GM19397 (cell line): ENCODE results near the gene EYA2.
"Not testable (repeated sequence)": the region's sequence is repeated elsewhere in the genome, so short reads cannot be mapped to it uniquely, and the experiment has no call there.

Experiments used
- ATAC-seq: cut with Tn5 transposase; IDR thresholded peaks from one replicate; pipeline ENCODE4 v1.9.1; 2021; ENCODE audit warnings: mild to moderate bottlenecking, moderate library complexity; ENCODE audit not compliant: unreplicated experiment

Gene EYA2

DNA sequence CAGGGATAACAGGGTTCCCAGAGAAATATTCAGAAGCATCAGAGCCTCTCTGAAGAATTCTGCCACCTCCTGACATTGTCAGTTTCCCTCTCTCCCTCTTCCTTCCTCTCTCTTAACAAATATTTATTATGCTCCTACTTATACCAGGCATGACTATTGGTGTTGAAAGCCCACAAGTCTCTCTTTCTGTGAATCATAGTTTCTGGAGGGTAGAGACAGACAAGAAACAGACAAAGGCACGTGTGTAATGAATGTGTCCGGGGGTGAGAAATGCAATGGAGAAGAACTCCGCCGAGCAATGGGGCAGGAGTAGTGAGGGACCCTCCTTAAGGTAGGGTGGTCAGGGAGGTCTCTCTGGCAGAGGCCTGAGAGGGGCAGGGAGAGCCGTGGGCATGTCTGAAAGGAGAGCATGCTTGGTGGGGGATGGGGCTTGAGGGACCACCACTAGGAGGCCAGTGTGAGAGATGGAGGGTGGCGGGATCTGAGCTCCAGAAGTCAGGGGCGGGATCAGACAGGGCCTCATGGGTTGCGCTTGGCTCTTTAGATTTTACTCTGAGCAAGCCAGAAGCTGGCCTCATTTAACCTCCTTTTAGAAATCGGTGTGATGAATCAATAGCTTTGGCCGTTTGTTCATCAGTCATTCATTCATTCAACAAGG is 57.3 kb downstream of the EYA2 start:
- no peak for ATAC-seq

DNA sequence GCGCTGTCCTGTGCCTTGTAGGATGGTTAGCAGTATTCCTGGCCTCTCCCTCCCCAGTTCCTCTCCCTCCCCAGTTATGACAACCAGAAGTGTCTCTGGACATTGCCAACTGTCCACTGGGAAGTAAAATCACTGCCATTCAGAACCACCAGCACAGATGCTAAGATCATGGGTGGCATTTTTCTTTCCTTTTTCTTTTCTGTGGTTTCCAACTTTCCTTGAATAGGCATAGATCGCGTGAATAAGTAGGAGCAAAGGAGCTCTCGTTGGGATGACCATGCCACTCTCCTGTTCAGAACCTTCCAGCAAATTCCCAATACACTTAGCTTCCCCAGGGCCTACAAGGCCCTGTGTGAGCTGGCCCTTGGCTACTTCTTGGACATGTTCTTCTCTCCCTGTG is 59.0 kb downstream of the EYA2 start:
- ATAC-seq, result no peak

DNA sequence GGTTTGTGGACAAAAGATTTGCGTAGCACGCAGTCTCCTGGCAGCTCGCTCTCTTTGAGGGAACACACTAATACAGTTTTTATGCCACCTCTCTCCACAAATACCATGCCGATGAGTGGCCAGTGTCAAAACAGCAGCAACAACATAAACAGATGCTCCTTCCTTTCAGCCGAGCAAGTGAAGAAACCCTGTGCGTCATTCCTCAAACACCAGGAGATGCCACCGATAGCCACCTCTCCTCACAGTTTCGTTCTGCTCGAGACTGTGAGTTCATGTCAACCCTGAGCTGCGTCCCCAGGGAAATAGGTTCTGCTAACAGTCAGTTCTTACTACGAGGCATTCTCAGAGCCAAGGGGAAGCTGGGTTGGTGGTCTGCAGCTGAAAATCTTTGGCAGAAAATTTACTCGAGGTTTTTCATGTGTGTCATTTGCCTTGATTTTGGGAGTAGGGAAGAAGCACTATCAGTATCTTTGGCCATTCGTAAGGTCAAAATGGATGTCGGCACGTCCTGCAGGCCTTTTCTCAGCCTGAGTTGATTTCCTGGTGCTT is 59.9 kb downstream of the EYA2 start:
- no peak for ATAC-seq

DNA sequence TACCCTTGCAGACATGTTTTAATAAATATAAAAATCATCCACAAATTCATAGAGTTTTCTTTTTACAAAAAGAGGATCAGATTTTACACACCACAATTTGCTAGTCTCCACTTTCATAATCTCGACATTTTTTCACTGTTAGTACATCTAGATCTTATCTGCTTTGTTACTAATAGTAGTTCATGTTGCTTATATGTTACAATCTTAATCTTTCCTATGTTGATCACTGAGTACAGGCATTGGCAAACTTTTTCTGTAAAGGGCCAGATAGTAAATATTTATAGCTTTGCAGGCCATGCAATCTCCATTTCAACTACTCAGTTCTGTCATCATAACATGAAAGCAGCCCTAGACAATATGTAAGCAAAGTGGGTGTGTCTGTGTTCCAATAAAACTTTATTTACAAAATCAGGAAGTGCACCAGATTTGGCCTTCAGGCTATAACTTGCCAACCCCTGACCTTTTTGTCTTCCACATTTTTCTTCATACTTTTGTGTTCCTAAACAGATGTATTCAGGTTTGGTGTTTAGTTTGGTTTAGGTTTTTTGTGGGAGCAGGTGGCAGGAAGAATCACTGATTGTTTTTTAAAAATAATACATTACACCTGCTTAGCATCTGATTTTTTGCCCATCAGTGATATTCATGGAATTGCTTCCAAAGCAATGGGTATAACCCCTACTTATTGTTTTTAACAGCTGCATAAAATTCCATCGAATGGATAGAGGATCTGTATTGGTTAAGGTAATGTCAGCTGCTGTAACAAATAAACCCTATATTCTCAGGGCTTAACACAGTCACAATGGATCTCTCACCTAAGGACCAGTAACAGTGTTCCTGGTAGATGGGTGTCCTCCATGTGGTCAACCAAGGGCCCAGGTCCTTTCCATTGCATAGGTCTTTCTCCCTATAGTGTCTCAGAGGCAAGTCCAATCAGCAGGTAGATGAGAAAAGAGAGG is 61.2 kb downstream of the EYA2 start:
- ATAC-seq, result no peak

DNA sequence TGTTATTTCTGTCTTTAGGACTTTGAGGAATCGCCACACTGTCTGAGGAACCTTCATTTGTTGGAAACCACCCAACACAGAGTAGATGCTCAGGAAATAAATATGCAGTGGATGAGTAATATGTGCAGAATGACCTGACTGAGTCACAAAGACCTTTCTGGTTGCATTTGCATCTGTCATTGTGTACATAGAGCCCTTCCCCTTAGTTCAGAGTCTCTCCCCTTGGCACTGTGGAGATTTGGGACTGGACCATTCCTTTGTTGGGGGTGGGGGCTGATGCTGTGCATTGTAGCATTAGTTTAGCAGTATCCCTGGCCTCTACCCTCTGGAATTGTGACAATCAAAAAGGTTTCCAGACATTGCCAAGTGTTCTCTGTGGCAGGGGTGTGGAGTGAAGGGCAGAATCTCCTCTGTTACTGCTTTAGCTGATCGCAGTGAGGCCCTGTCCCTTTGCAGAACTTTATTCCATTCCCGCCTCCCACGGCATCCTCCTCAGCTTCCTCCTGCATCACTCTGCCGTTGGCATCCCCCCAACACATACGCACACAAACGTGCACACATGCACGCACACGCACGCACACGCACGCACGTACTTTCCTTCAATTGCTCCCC is 64.5 kb downstream of the EYA2 start:
- ATAC-seq, result no peak

DNA sequence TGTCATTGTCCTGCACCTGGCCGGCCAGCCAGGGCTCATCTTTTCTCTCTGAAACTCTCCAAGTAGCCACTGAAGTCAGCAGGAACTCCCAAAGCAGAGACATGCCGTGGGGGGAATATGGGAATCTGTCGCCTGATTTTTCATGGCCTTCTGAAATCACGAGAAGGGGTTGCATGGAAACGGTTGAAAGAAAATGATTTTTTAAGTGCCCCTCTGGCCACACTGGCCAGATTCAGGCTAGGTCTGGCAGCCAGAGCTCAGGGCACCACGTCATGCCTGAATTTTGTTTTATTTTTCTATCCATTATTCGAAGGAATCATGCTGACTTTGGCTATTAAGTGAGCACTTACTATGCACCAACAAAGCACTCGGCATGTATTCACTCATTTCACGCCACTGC is 65.2 kb downstream of the EYA2 start:
- ATAC-seq, result no peak

DNA sequence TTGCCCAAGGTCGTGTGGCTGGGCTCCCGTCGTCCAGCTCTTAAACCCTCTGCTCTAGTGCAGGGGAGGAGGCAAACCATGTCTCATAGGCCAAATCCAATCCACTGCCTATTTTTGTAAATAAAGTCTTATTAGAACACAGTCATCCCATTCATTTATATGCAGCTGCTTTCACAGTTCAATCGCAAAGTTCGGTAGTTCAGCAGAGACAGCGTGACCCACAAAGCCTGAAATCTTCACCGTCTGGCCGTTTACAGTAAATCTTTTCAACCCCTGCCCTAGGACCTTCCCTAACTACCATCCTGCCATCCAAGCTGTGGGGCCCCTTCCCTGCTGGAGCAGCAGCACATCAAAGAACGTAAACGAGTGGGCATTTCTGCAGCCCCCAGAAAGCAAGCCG is 65.9 kb downstream of the EYA2 start:
- ATAC-seq, result no peak

DNA sequence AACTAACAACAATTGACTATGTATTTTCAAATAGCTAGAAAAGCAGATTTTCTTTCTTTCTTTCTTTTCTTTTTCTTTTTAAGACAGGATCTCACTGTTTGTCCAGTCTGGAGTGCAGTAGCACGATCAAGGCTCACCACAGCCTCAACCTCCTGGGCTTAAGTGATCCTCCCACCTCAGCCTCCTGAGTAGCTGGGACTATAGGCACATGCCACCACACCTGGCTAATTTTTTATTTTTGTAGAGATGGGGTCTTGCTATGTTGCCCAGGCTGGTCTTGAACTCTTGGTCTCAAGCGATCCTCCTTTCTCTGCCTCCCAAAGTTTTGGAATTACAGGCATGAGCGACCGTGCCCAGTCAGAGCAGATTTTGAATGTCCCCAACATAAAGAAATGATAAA is 67.3 kb downstream of the EYA2 start:
- ATAC-seq, result not testable (repeated sequence)

DNA sequence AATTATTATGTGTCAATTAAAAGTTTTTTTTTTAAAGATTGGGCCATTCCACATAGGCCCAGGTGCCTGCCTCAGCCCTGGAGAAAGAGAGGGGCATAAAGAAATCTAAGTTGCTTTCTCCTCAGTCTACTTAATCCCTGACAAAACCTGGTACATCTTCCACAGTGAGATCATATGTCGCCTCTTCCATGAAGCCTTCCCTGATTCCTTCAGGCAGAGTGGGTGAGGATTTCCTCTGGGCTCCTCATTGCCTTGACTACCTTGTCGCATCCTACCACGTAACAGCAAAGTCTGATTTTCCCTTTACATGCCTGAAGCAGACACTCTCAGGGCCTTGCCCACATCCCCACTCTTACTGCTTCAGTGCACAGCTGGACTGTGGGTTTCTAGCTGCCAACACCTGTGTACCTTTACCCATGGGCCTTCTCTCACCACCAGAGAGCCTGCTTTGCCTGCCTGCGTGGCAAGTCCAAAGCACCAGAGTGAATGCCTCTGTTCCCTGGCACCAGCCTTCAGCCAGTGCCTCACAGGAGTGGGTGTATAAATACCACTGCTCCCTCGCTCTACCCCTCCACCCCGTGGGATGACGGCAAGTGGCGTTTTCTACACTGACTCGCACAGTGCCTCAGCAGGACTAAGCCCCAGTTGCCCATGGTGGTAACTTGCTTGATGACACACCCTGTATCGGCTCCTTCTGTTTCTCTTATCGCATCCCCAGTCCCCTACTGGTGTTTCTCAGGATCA is 68.0 kb downstream of the EYA2 start:
- ATAC-seq, result no peak

DNA sequence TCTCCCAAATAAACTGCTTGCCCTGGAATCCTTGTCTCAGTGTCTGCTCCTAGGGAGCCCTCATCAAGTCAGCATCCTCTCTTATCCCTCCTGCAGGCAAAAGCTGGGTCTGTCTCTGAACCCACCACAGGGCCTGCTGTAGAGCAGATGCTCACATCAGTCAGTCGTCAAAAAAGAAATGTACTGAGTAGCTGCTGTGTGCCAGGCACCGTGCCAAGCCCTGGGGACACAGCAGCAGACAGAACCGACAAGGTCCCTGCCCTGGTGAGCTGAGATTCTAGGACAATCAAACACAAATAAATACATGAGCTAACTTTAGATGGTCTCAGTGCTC is 68.5 kb downstream of the EYA2 start:
- no peak for ATAC-seq

DNA sequence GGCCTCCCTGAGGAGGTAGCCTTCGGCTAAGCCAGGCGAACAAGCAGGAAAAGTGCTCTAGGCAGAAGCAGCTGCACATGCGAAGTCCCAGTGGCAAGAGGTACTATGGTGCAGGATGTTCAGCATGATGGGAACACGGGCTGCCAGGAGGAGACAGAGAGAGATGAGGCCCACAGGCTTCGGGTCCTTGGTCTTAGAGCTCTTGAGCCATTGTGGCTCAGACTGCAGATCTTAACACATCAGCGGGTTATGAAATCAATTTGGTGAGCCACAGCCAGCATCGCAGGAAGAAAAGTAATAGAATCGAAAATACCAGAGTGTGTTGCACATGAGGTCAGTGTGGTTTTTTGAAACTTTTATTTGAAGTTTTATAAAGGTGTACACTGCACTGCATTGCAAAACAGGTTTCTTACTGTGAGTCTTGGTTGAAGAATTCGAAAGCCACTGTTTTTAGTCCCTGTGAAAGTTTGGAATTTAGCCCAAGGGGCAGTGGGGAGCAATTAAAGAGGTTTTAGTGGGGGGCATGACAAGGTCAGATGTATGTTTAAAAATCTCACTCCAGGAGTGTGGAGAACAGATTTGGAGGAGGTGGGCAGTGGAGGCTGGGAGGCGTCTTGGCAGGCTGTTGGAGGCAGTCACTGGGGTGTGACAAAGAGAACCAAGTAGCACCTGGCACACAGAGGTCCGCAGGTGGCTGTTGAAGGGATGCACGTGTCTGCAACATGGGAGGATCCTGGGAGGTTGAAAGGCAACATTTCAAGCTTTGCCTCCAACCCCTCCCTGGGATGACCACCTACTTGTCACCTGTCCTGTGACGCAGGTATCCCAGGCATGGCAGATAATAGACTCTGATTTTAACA is 69.3 kb downstream of the EYA2 start:
- no peak for ATAC-seq

DNA sequence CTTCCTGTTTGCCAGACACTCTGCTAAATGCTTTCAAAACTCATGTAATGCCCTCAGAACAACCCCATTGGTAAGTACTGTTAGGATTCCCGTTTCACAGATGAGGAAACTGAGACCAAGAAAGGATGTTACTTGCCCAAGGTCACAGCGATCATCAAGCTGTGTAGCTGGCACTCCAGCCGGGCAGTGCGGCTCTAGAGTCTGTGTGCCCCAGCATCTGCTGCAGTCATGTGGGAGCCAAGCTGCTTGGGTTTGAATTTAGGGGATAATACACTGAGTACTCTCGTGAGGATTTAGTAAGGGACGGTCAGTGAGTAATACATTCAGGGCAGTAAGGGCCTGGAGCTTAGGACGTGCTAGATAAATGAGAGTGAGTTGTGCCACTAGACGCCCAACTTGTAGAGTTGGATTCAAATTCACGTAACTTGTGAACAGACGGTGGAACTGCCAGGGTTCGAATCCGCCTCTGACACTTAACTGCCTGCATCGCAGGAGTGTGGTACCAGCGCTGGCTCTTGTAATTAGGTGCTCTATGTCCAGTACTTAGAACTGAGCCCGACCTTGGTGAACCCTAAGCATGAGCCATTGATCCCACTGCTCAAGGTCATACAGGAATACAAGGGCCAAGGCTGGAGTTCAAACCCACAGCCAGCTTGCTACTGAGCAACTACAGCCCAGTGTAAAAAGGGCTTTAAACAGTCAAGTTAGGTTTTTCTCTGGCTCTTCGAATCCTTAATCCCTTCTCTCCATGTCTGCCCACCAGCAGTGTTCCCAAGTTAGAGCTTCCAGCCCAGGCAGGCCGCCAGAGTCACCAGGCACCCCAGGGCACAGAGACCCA is 70.2 kb downstream of the EYA2 start:
- no peak for ATAC-seq

DNA sequence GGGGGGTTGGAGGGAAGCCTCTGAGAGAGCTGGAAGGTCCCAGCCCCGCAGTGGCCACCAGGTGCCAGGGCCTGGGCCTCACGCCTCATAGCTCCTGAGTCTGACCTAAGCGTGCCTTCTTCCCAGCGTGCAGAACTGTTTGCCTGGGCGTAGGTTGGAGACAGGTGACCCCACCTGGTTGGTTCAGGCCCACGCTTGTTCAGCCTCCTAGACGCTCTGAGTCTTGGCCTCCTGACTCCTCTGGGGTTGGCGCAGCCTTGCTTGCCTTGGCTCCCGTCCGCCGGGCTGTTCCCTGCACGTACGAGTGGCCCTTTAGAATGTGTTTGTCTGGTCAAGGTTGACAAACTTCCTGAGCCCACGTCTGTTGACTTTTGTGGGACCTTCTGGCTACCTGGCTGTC is 70.8 kb downstream of the EYA2 start:
- ATAC-seq, result no peak

DNA sequence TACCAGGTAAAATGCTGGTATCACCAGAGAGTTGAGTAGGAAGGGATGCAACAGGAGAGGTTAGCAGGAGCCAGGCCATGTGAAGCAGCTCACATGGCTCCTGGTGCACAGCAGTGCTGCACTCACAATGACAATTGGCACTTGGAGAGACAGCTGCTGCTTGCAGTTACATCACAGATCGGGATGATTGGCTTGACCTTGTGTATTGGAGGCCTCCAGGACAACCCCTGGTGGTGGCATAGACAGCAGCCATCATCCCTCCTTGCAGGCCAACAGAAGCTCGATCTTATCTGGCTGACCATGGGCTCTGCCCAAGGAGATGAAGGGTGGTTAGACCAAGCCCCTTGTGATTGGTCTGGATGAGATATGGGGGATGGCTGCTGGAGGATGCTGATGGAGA is 73.0 kb downstream of the EYA2 start:
- no peak for ATAC-seq

DNA sequence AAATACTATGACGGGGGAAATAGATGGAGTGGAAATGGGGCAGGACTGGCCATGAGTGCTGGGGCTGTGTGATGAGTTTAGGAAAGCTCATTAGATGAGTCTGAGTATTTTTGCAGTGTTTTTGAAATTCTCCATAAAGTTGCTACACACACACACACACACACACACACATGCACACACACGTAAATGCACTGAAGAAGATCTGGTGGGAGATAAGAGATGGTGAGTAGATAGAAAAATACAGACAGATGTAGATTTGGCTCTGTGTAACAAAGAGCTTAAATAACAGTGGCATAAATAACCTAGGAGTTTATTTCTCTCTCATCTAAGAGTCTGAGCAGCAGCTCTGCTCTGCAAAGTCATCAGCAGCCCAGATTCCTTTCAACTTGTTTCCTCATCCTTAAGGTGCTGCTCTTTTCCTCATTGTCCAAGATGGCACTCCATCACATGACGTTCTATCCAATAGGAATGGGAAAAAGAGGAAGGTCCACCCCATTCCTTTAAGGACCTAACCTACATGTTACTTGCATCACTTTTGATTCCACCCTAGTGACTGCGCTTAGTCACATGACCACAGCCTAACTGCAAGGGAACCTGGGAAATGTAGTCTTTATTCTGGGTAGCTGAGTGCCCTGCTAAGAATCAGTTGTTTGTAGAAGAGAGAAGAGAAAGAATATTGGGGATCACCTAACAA is 76.4 kb downstream of the EYA2 start:
- no peak for ATAC-seq

DNA sequence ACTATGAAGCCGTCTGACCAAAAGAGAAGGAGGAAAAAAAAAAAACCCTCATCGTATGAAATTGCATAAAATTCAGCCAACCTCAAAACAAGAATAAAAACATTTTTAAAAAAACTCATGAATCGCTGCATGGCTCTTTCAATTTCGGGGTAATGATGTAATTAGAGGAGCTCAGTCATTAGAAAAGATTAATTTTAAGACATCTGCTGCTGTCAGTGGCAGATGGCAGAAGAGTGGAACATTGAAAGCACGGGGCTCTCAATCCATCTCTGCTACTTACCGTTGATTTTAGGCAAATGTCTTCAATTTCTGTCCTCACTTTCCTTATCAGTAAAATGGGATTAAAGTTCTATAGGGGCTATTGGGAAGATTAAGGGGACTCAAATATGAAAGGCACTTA is 79.1 kb downstream of the EYA2 start:
- ATAC-seq, result no peak

DNA sequence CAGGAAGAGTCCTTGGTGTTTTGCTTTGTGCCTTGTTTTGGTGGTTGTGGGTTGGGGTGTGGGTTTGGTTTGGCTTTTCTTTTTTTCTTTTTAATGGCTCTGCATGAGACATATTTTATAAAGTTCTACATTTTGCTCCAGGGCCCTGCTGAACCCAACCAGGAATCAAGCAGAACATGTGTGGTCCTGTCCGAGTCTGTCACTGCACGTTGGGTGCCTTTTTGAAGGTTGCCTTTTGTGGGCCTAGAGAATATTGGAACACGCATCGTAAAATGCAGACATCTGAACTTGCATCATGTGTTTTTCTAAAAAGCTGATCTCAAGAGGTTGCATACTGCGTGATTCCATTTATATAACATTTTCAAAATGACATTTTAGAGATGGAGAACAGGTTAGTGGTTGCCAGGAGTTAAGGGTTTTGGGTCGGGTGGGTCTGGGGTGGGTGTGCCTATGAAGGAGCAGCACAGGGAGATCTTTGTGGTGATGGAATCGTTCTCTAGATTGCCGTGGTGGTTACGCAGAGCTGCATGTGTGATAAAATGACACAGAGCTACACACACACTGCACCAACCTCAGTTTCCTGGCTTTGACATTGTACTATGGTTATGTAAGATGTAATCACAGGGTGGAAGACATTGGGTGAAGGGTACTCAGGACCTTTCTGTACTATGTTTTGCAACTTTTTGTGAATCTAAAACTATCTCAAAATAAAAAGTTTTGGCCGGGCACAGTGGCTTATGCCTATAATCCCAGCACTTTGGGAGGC is 80.2 kb downstream of the EYA2 start:
- ATAC-seq, result no peak

DNA sequence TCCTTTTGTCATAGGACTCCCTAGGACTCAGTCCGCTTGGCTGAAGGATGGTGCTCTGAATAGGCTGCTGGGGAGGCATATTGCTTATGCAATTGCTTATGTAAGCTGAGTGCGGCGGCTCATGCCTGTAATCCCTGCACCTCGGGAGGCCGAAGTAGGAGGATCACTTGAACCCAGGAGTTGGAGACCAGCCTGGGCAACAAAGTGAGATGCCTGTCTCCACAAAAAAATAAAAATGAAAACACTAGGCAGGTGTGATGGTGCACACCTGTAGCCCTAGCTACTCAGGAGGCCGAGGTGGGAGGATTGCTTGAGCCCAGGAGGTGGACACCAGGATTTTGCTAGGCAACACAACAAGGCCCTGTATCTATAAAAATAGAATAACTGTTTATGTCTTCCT is 81.3 kb downstream of the EYA2 start:
- ATAC-seq, result no peak
